PFSK-1 (cell line): ENCODE data around the gene EP400.

Experiments
- FOXP2 ChIP-seq: optimal IDR thresholded peaks from 2 replicates; pipeline ENCODE3; 2011; ENCODE audit warnings: borderline replicate concordance, control low read depth, inconsistent platforms; ENCODE audit not compliant: insufficient read depth; ENCODE audit errors: extremely low read length, extremely low read depth
- POLR2AphosphoS5 ChIP-seq: IDR thresholded peaks from 2 replicates; pipeline ENCODE4 v1.6.1; 2012; ENCODE audit warnings: low read depth, mild to moderate bottlenecking, control low read depth, low read length, moderate library complexity
- REST ChIP-seq, 2 experiments: IDR thresholded peaks; 2 replicates each; pipeline versions ENCODE4 v1.6.1 to v1.8.0; 2011 to 2012; ENCODE audit warnings: low read depth in 2 of 2, low read length in 2 of 2, control low read depth in 1 of 2, inconsistent platforms in 1 of 2, mild to moderate bottlenecking in 1 of 2, moderate library complexity in 1 of 2; ENCODE audit not compliant: insufficient read depth in 1 of 2
- SIN3A ChIP-seq: IDR thresholded peaks from 2 replicates; pipeline ENCODE4 v1.6.1; 2012; ENCODE audit warnings: mild to moderate bottlenecking, low read length, moderate library complexity, borderline replicate concordance; ENCODE audit not compliant: insufficient read depth
- TAF1 ChIP-seq: IDR thresholded peaks from 2 replicates; pipeline ENCODE4 v1.6.1; 2012; ENCODE audit warnings: low read length, control low read depth, borderline replicate concordance; ENCODE audit not compliant: insufficient read depth

EP400 gene

GRCh38 chr12:131959641-131960589 is 10.2 kb downstream of the EP400 start:
- TF ChIP-seq REST (IDR thresholded peaks at IDR 0.05; ENCODE audit: insufficient read depth in 1 of 2, low read depth in 2 of 2, low read length in 2 of 2) = no peak
- no peak for TF ChIP-seq SIN3A
- no peak for TF ChIP-seq TAF1
- no peak for TF ChIP-seq FOXP2
- no peak for TF ChIP-seq POLR2AphosphoS5

- no peak for TF ChIP-seq TAF1
- TF ChIP-seq REST (IDR thresholded peaks at IDR 0.05; ENCODE audit: insufficient read depth in 1 of 2, low read depth in 2 of 2, low read length in 2 of 2) = no peak
- no peak for TF ChIP-seq SIN3A
- no peak for TF ChIP-seq POLR2AphosphoS5
- TF ChIP-seq FOXP2 = no peak
Measured at GRCh38 chr12:131962069-131962468, 12.3 kb downstream of the EP400 start.

- TF ChIP-seq FOXP2 = no peak
Measured at GRCh38 chr12:131963381-131963780, 13.6 kb downstream of the EP400 start.

- TF ChIP-seq FOXP2 (no peak), SIN3A (no peak), TAF1 (no peak), REST (IDR thresholded peaks at IDR 0.05; ENCODE audit: insufficient read depth in 1 of 2, low read depth in 2 of 2, low read length in 2 of 2) (no peak)
Measured at GRCh38 chr12:131965073-131965472, 15.3 kb downstream of the EP400 start.

DNA sequence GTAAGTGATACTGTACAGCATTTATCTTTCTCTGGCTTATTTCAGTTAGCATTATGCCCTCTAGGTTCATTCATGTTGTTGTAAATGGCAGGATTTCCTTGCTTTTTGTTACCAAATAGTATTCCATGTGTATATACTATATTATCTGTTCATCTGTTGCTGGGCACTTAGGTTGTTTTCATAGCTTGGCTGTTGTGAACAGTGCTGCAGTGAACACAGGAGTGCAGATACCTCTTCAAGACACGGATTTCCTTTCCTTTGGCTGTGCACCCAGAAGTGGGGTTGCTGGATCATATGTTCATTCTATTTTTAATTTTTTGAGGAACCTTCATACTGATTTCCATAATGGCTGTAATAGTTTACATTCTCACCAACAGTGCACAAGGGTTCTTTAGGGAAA is 21.5 kb downstream of the EP400 start:
- TF ChIP-seq FOXP2 (no peak), TAF1 (no peak), POLR2AphosphoS5 (no peak), REST (IDR thresholded peaks at IDR 0.05; ENCODE audit: insufficient read depth in 1 of 2, low read depth in 2 of 2, low read length in 2 of 2) (no peak), SIN3A (no peak)
